Activated T-cell treated with anti-CD3 and anti-CD28 coated beads, Interleukin-2, amount 50 U/mL, for 72 hours (primary cell): ENCODE measurements around the gene R3HDM4. TPM values are rescaled to one million over a fixed set of nuclear protein-coding genes. Genes with fewer than 3 reads are reported as not detected.

ENCODE experiments used
- ATAC-seq, 2 donors: fragments of 150-1000 bp; cut with Tn5 transposase; replicated peaks in 1 of 2; 2 replicates each; pipeline ENCODE4 v1.10.0; 2021; ENCODE audit warnings: moderate library complexity in 2 of 2, mild to moderate bottlenecking in 1 of 2
- DNase-seq, 2 donors: peaks; one replicate each; pipeline ENCODE4 v3.0.0; 2021 to 2022; ENCODE audit warnings: mixed read lengths in 1 of 2
- H3K27ac Mint-ChIP-seq: one replicate; pipeline ENCODE4 v1.8.0; 2022; ENCODE audit warnings: mild to moderate bottlenecking, moderate library complexity, mixed read lengths
- H3K27me3 Mint-ChIP-seq: one replicate; pipeline ENCODE4 v1.8.0; 2022; ENCODE audit warnings: low read depth, mixed read lengths
- H3K36me3 Mint-ChIP-seq, 2 donors: one replicate each; pipeline ENCODE4 v1.8.0; 2022; ENCODE audit warnings: mixed read lengths in 2 of 2, mild to moderate bottlenecking in 1 of 2; ENCODE audit not compliant: insufficient read depth in 2 of 2
- H3K4me1 Mint-ChIP-seq: one replicate; pipeline ENCODE4 v1.8.0; 2022; ENCODE audit warnings: low read depth, mixed read lengths
- H3K4me3 Mint-ChIP-seq, 2 donors: one replicate each; pipeline ENCODE4 v1.8.0; 2022; ENCODE audit warnings: mild to moderate bottlenecking in 2 of 2, mixed read lengths in 2 of 2, moderate library complexity in 2 of 2
- H3K9me3 Mint-ChIP-seq, 2 donors: one replicate each; pipeline ENCODE4 v1.8.0; 2022; ENCODE audit warnings: mixed read lengths in 2 of 2
- total RNA-seq, 2 donors: library from RNA; stranded (reverse); gene quantifications; one replicate each; pipeline ENCODE4 v1.2.3, GENCODE V29; 2022

R3HDM4 gene
- total RNA-seq, 2 donors from 2014 or later, result 109 to 126 TPM

GRCh38 chr19:952680-953444, 39.8 kb upstream of the R3HDM4 start:
- H3K4me1 Mint-ChIP-seq, result no peaks in the 10 kb centered on the region
- no peak overlapping the region for H3K27ac Mint-ChIP-seq
- no peaks in the 10 kb centered on the region for H3K27me3 Mint-ChIP-seq
- H3K9me3 Mint-ChIP-seq, result no peaks in the 10 kb centered on the region
- ATAC-seq (no peak), DNase-seq (no peak)
- no peak overlapping the region for H3K4me3 Mint-ChIP-seq
- no peaks in the 10 kb centered on the region for H3K36me3 Mint-ChIP-seq

- ATAC-seq, result no peak
- no peaks in the 10 kb centered on the region for H3K4me1 Mint-ChIP-seq
These were observed 39.1 kb upstream of the R3HDM4 start for GRCh38 chr19:952049-952679.

GRCh38 chr19:950352-951066, 37.5 kb upstream of the R3HDM4 start:
- H3K36me3 Mint-ChIP-seq, result no peaks in the 10 kb centered on the region
- no peak overlapping the region for H3K27ac Mint-ChIP-seq
- no peaks in the 10 kb centered on the region for H3K4me1 Mint-ChIP-seq
- no peak for ATAC-seq
- no peak for DNase-seq
- no peaks in the 10 kb centered on the region for H3K9me3 Mint-ChIP-seq
- H3K4me3 Mint-ChIP-seq, result no peak overlapping the region
- H3K27me3 Mint-ChIP-seq, result no peaks in the 10 kb centered on the region

More at GRCh38 chr19:952049-952679, 39.1 kb upstream of the R3HDM4 start:
- no peaks in the 10 kb centered on the region for H3K9me3 Mint-ChIP-seq
- no peak for DNase-seq
- no peaks in the 10 kb centered on the region for H3K36me3 Mint-ChIP-seq
- H3K27ac Mint-ChIP-seq, result no peak overlapping the region
- H3K27me3 Mint-ChIP-seq, result no peaks in the 10 kb centered on the region
- no peak overlapping the region for H3K4me3 Mint-ChIP-seq

GRCh38 chr19:948842-949496, 36.0 kb upstream of the R3HDM4 start:
- no peak for DNase-seq
- H3K9me3 Mint-ChIP-seq, result no peaks in the 10 kb centered on the region
- H3K27ac Mint-ChIP-seq, result no peak overlapping the region
- no peak for ATAC-seq
- no peak overlapping the region for H3K4me3 Mint-ChIP-seq
- no peaks in the 10 kb centered on the region for H3K27me3 Mint-ChIP-seq
- H3K36me3 Mint-ChIP-seq, result no peaks in the 10 kb centered on the region
- no peaks in the 10 kb centered on the region for H3K4me1 Mint-ChIP-seq

DNA sequence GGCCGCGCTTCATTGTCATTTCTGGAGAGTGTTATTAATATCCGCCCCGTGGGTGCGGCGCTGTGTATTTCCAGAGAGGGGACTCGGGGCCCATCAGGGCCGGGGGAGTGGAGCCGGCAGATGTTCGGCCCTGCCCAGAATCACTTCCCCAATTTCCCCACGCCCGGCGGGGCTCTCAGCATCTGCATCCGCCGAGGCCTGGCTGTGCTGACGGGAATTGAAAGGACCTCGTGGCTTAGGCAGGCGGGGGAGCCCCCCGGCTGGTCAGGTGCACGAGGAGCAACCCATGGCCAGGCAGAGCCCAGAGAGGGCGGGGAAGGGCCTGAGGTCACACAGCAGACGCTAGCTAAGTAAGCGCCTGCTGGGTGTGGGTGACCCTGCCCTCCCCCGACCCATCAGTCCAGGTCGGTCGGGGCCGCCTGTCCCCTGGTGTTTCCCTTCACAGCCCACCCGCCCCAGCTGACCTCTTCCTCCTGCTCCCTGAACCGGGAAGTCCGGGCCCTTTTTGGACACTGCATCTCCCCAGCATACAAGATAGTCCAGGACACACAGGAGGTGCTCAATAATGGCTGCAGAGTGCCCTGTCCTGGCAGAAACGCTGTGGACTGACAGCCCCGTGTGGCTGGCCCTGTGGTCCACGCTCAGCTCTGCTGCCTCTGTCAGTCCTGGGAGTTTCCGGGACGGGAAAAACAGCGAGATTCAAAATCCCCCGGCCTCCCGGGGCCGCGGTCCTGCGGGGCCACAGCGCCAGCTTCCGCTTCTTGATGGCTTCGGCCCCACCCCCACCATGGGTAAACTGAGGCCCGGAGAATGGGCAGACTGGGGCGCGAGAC, 34.9 kb upstream of the R3HDM4 start:
- no peak for ATAC-seq

DNA sequence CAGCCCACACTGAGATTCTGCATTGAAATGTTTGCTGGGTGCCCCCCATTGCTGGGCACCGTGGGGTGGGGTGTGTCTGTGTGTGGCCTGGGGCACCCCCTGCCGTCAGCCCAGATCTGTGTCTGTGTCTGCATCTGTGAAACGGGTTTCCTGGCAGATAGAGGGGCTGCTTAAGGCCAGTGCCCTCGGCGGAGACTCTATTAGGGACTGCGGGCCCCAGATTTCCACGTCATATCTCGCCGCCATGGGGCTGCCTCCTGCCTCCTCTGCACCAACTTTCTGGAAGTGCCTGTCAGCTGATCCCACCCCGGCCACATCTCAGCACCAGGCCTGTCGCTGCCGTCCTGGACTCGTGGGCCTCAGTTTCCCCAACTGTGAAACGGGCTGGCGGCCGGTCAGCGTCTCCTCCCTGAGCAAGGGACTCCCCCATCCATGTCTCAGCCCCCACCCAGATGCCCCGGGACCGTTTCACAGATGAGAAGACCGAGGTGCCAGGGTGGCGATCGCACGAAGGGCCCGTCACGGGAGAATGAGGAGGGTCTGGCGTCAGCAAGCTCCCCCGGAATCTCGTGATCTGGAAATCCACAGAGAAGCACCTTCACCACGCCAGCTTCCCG, 34.2 kb upstream of the R3HDM4 start:
- Mint-ChIP-seq H3K27me3 (no peaks in the 10 kb centered on the region), H3K27ac (no peak overlapping the region), H3K36me3 (no peaks in the 10 kb centered on the region), H3K9me3 (no peaks in the 10 kb centered on the region), H3K4me1 (no peaks in the 10 kb centered on the region), H3K4me3 (no peak overlapping the region)
- DNase-seq (no peak), ATAC-seq (no peak)

More for the DNA sequence above, 34.9 kb upstream of the R3HDM4 start:
- no peaks in the 10 kb centered on the region for H3K4me1 Mint-ChIP-seq
- no peak overlapping the region for H3K4me3 Mint-ChIP-seq
- DNase-seq, result no peak
- H3K9me3 Mint-ChIP-seq, result no peaks in the 10 kb centered on the region
- H3K36me3 Mint-ChIP-seq, result no peaks in the 10 kb centered on the region
- no peak overlapping the region for H3K27ac Mint-ChIP-seq
- H3K27me3 Mint-ChIP-seq, result no peaks in the 10 kb centered on the region

DNA sequence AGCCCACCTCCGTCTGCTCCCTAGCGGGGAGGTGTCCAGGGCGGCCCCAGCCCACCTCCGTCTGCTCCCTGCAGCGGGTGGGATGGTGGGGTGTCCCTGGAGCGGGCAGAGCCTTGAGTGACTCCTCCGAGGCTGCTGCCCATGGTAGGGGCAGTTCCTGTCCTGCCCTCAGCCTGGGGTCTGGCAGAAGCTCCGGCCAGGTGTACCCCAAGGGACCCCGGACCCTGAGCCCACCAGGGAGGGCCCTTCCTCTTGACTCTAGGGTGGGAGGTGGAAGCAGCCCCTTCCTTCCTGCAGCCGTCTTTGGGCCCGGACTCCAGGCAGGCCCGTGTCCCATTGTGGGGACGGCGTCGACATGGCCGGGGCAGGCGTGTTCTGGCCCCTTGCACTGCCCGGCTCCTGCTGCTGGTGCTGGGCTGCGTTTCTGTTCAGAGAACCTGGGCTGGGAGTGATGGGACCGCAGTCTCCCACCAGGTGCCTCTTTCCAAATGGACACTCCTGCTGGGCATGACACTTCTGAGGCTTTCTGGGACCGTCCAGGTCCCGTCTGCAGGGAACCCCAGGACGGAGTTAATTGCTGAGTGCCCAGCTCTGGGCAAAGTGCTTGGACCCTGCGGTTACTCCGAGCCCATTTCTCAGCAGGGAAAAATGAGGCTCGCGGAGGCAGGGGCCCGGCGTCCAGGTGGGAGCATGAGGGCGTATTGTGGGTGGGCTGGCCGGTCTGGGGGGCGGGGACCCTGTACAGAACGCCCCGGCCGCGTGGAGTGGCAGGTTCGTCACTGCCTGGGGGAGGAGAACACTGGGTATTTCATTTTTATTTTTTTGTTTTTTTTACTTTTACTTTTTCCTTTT, 32.6 kb upstream of the R3HDM4 start:
- no peaks in the 10 kb centered on the region for H3K9me3 Mint-ChIP-seq
- no peaks in the 10 kb centered on the region for H3K36me3 Mint-ChIP-seq
- H3K4me3 Mint-ChIP-seq, result no peak overlapping the region
- no peak overlapping the region for H3K27ac Mint-ChIP-seq
- DNase-seq (no peak), ATAC-seq (no peak)
- no peaks in the 10 kb centered on the region for H3K27me3 Mint-ChIP-seq
- peaks cover 5% of the 10 kb centered on the region for H3K4me1 Mint-ChIP-seq

DNA sequence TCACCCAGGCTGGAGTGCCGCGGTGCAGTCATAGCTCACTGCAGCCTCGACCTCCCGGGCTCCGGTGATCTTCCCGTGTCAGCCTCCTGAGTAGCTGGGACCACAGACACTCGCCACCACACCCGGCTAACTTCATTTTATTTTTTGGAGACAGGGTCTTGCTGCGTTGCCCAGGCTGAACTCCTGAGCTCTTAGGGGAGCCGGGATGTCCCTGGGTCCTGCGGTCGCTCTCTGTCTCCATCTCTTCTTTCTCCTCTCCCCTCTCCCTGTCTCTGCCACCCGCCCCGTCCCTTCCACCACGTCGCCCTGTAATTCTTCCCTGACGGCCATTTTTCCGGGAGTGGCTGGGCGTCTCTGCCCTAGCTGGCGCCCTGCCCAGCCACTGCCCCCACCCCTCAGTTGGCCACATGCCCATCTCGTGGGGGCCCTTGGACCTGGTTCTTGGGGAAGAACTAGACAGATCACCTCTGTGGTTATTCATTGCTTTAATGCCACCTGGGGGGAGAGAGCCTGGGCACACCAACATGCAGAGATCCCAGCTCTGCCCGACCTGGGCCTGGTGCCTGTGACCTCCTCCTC, 31.7 kb upstream of the R3HDM4 start:
- no peak overlapping the region for H3K4me3 Mint-ChIP-seq
- no peak overlapping the region for H3K27ac Mint-ChIP-seq
- no peaks in the 10 kb centered on the region for H3K27me3 Mint-ChIP-seq
- H3K4me1 Mint-ChIP-seq, result peaks cover 13% of the 10 kb centered on the region
- H3K9me3 Mint-ChIP-seq, result no peaks in the 10 kb centered on the region
- DNase-seq, result no peak
- H3K36me3 Mint-ChIP-seq, result peaks cover 0 to 1% of the 10 kb centered on the region in 2 donors
- ATAC-seq, result no peak

DNA sequence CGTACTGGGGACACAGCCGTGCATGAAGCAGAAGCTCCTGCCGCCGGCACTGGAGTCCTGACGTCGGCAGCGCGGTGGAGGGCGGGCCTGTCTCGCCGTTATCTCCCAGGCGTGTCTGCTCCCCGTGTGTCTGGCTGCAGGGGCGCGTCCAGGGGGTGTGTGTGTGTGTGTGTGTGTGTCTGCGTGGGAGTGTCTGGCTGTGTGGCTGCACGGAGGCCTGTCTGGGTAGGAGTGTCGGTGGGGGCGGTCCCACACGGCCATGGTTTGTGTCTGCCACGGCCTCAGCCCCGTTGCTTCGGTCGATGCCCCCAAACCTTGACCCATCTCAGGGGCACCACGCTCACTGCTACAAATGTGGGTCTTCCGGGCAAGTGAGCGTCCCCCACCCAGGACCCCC, 31.1 kb upstream of the R3HDM4 start:
- peaks cover 19% of the 10 kb centered on the region for H3K4me1 Mint-ChIP-seq
- H3K27ac Mint-ChIP-seq, result no peak overlapping the region
- DNase-seq, result no peak
- no peaks in the 10 kb centered on the region for H3K9me3 Mint-ChIP-seq
- H3K36me3 Mint-ChIP-seq, result peaks cover 0 to 1% of the 10 kb centered on the region in 2 donors
- no peak for ATAC-seq
- H3K4me3 Mint-ChIP-seq, result no peak overlapping the region
- no peaks in the 10 kb centered on the region for H3K27me3 Mint-ChIP-seq

- Mint-ChIP-seq H3K27ac (no peak overlapping the region), H3K27me3 (no peaks in the 10 kb centered on the region), H3K36me3 (peaks cover 0 to 1% of the 10 kb centered on the region in 2 donors), H3K9me3 (no peaks in the 10 kb centered on the region), H3K4me3 (no peak overlapping the region), H3K4me1 (peaks cover 19% of the 10 kb centered on the region)
- DNase-seq (no peak), ATAC-seq (no peak)
These were observed 30.6 kb upstream of the R3HDM4 start for GRCh38 chr19:943551-944170.

- Mint-ChIP-seq H3K9me3 (peaks cover 0 to 1% of the 10 kb centered on the region in 2 donors), H3K27ac (no peak overlapping the region), H3K4me1 (peaks cover 31% of the 10 kb centered on the region), H3K27me3 (no peaks in the 10 kb centered on the region), H3K36me3 (peaks cover 0 to 1% of the 10 kb centered on the region in 2 donors), H3K4me3 (no peak overlapping the region)
- ATAC-seq (no peak), DNase-seq (no peak)
These were observed 29.2 kb upstream of the R3HDM4 start for GRCh38 chr19:942133-942645.
